Activated CD8-positive, alpha-beta memory T cell treated with anti-CD3 and anti-CD28 coated beads, Interleukin-2, amount 10 ng/mL, durations not matched to agents 7 days and 5 days (primary cell): ENCODE measurements around the gene SHLD2. TPM values are rescaled to one million over a fixed set of nuclear protein-coding genes. Genes with fewer than 3 reads are reported as not detected.
"Not testable (repeated sequence)": the region's sequence is repeated elsewhere in the genome, so short reads cannot be mapped to it uniquely, and the experiment has no call there.

ENCODE experiments used
- ATAC-seq: fragments of 150-1000 bp; cut with Tn5 transposase; one replicate; pipeline ENCODE4 v1.10.0; 2021; ENCODE audit warnings: moderate library complexity
- CTCF ChIA-PET: fragments of 350-600 bp; sonication (Branson Sonifier 250); formaldehyde crosslinking; loops from one replicate; lab custom pipeline; 2021; ENCODE audit warnings: antibody characterized with exemption; lab: Charles Lee
- DNase-seq: peaks from one replicate; pipeline ENCODE4 v3.0.0-alpha.2; 2020
- H3K27ac Mint-ChIP-seq: one replicate; pipeline ENCODE4 v1.8.0; 2021; ENCODE audit warnings: mild to moderate bottlenecking, mixed read lengths
- H3K27me3 Mint-ChIP-seq: one replicate; pipeline ENCODE4 v1.8.0; 2021; ENCODE audit warnings: mixed read lengths
- H3K36me3 Mint-ChIP-seq: one replicate; pipeline ENCODE4 v1.8.0; 2021; ENCODE audit warnings: mild to moderate bottlenecking, mixed read lengths
- H3K4me1 Mint-ChIP-seq: one replicate; pipeline ENCODE4 v1.8.0; 2021; ENCODE audit warnings: mixed read lengths
- H3K4me3 Mint-ChIP-seq: one replicate; pipeline ENCODE4 v1.8.0; 2021; ENCODE audit warnings: mild to moderate bottlenecking, moderate library complexity, mixed read lengths
- H3K9me3 Mint-ChIP-seq: one replicate; pipeline ENCODE4 v1.8.0; 2022; ENCODE audit warnings: low read depth, mixed read lengths
- total RNA-seq, 2 experiments: library from RNA; stranded (reverse); gene quantifications; one replicate each; pipeline ENCODE4 v1.2.3, GENCODE V29; 2021

The SHLD2 gene
- total RNA-seq, 2 experiments from 2014 or later, result 31.1 to 36.4 TPM

GRCh38 chr10:87068281-87068680 is 26.7 kb upstream of the SHLD2 start:
- ATAC-seq, result no peak

DNA sequence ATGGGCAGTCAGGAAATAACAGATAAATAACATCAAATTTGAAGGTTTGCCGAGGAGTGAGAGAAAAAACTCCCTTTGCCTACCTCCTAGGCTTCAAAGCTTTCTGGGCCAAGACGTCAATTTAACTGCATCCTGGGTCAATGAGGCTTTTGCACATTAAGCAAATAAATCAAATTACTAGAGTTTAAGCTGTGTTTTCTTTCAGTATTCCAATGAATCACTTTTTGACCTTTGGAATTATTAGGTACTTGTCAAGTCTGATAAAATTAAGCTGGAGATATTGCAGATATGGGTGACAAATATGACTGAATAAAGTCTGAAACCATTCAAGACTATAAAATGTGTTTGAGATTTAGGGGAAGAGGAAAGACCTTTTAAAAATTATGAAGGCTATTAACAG is 22.6 kb upstream of the SHLD2 start:
- peaks cover 22% of the 10 kb centered on the region for H3K36me3 Mint-ChIP-seq
- no peak overlapping the region for H3K4me3 Mint-ChIP-seq
- peaks cover 5% of the 10 kb centered on the region for H3K4me1 Mint-ChIP-seq
- H3K9me3 Mint-ChIP-seq, result no peaks in the 10 kb centered on the region
- no peak overlapping the region for H3K27ac Mint-ChIP-seq
- no peak for ATAC-seq
- no peak for DNase-seq
- CTCF ChIA-PET, result interaction anchor here (0.6 kb wide), 1 partner anchor 124 kb away, joined by 4 read pairs; no protein-coding TSS in a partner anchor
- H3K27me3 Mint-ChIP-seq, result no peaks in the 10 kb centered on the region

More at GRCh38 chr10:87068281-87068680, 26.7 kb upstream of the SHLD2 start:
- H3K27ac Mint-ChIP-seq, result no peak overlapping the region
- no peak overlapping the region for H3K4me3 Mint-ChIP-seq
- CTCF ChIA-PET, result no interaction called here
- H3K36me3 Mint-ChIP-seq, result peaks cover 50% of the 10 kb centered on the region
- H3K9me3 Mint-ChIP-seq, result no peaks in the 10 kb centered on the region
- H3K27me3 Mint-ChIP-seq, result no peaks in the 10 kb centered on the region
- no peak for DNase-seq
- peaks cover 2% of the 10 kb centered on the region for H3K4me1 Mint-ChIP-seq

DNA sequence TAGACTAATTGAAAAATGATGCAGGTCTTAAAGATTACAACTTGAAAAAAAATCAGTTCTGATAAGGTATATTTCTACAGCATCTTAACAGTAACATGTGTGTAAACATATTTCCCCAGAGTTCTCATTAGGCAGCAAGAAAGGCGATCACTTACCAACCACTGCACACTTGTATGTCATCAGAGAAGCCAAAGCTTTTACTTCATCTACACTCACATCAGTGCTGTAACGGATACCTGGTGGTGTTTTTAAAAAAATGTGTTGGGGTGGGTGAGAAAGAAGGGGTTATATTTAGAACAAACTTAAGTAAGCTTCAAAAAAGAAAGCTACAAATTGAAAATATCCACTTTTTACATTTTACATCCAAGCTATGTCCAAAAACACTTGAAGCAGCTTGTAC is 18.6 kb upstream of the SHLD2 start:
- not testable (repeated sequence) for H3K27me3 Mint-ChIP-seq, ATAC-seq, H3K27ac Mint-ChIP-seq, H3K4me1 Mint-ChIP-seq, DNase-seq, H3K4me3 Mint-ChIP-seq, H3K9me3 Mint-ChIP-seq
- CTCF ChIA-PET, result interaction anchor here (1.4 kb wide), 1 partner anchor 10 kb away, joined by 3 read pairs; no protein-coding TSS in a partner anchor
- peaks cover 26% of the 10 kb centered on the region for H3K36me3 Mint-ChIP-seq

GRCh38 chr10:87079106-87079836 is 15.7 kb upstream of the SHLD2 start:
- CTCF ChIA-PET, result no interaction called here
- Mint-ChIP-seq H3K4me1 (peaks cover 31% of the 10 kb centered on the region), H3K4me3 (no peak overlapping the region), H3K27me3 (no peaks in the 10 kb centered on the region), H3K27ac (no peak overlapping the region), H3K9me3 (no peaks in the 10 kb centered on the region), H3K36me3 (peaks cover 26% of the 10 kb centered on the region)
- DNase-seq (no peak), ATAC-seq (no peak)

DNA sequence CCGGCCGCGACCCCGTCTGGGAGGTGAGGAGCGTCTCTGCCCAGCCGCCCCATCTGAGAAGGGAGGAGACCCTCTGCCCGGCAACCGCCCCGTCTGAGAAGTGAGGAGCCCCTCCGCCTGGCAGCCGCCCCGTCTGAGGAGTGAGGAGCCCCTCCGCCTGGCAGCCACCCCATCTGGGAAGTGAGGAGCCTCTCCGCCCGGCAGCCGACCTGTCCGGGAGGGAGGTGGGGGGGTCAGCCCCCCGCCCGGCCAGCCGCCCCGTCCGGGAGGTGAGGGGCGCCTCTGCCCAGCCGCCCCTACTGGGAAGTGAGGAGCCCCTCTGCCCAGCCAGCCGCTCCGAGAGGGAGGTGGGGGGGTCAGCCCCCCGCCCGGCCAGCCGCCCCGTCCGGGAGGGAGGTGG is 14.4 kb upstream of the SHLD2 start:
- H3K4me3 Mint-ChIP-seq, H3K9me3 Mint-ChIP-seq, H3K27me3 Mint-ChIP-seq, CTCF ChIA-PET, H3K27ac Mint-ChIP-seq, DNase-seq, ATAC-seq: not testable (repeated sequence)
- Mint-ChIP-seq H3K4me1 (peaks cover 40% of the 10 kb centered on the region), H3K36me3 (peaks cover 29% of the 10 kb centered on the region)

GRCh38 chr10:87081574-87081973 is 13.4 kb upstream of the SHLD2 start:
- H3K27ac Mint-ChIP-seq, DNase-seq, H3K4me3 Mint-ChIP-seq, H3K9me3 Mint-ChIP-seq, H3K27me3 Mint-ChIP-seq, ATAC-seq: not testable (repeated sequence)
- CTCF ChIA-PET, result interaction anchor here (0.7 kb wide), 1 partner anchor 19 kb away, joined by 3 read pairs; no protein-coding TSS in a partner anchor
- H3K4me1 Mint-ChIP-seq, result peaks cover 40% of the 10 kb centered on the region
- peaks cover 37% of the 10 kb centered on the region for H3K36me3 Mint-ChIP-seq

DNA sequence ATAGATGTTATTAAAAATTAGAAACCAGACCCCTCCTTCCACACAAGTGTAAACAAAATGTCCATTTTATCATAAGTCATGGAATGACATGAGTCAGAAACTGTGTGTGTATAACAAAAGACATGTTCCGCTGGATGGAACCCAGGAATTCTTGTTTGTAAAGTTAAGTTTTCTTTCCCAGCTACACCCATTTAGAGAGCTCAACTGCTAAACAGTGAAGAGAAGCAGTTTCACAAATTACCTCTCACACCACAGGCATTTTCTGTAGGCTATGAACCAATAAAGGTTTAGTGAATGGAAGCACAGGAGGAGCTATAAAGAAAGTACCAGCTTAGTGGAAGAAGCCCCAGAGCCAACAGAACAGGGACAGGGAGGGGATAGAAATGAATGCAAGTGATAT is 12.8 kb upstream of the SHLD2 start:
- not testable (repeated sequence) for H3K4me3 Mint-ChIP-seq, DNase-seq, ATAC-seq, H3K27me3 Mint-ChIP-seq, H3K27ac Mint-ChIP-seq, H3K9me3 Mint-ChIP-seq
- Mint-ChIP-seq H3K36me3 (peaks cover 42% of the 10 kb centered on the region), H3K4me1 (peaks cover 44% of the 10 kb centered on the region)
- CTCF ChIA-PET, result interaction anchor here (0.7 kb wide), 1 partner anchor 19 kb away, joined by 3 read pairs; no protein-coding TSS in a partner anchor

- Mint-ChIP-seq H3K27ac (peak overlapping the region; percentile 81), H3K4me3 (peak overlapping the region; percentile 11), H3K4me1 (peaks cover 47% of the 10 kb centered on the region), H3K36me3 (peaks cover 48% of the 10 kb centered on the region)
- H3K27me3 Mint-ChIP-seq, H3K9me3 Mint-ChIP-seq: not testable (repeated sequence)
- CTCF ChIA-PET, result interaction anchor here (0.8 to 2.3 kb wide), 4 partner anchors 10 to 117 kb away, joined by 3 to 10 read pairs (median 4); partner anchors contain the start of gene GLUD1
- DNase-seq, result peak; percentile 42
- ATAC-seq, result peak; percentile 68
Observed at GRCh38 chr10:87083576-87084290, 11.3 kb upstream of the SHLD2 start.

GRCh38 chr10:87084291-87084782 is 10.7 kb upstream of the SHLD2 start:
- ATAC-seq, result peak; percentile 67
- H3K9me3 Mint-ChIP-seq, H3K27me3 Mint-ChIP-seq, DNase-seq: not testable (repeated sequence)
- CTCF ChIA-PET, result interaction anchor here (0.8 to 2.3 kb wide), 4 partner anchors 9 to 118 kb away, joined by 3 to 10 read pairs (median 4); partner anchors contain the start of gene GLUD1
- Mint-ChIP-seq H3K36me3 (peaks cover 52% of the 10 kb centered on the region), H3K4me1 (peaks cover 52% of the 10 kb centered on the region), H3K4me3 (peak overlapping the region; percentile 16), H3K27ac (peak overlapping the region; percentile 81)

- H3K27ac Mint-ChIP-seq, result no peak overlapping the region
- DNase-seq, result no peak
- H3K27me3 Mint-ChIP-seq, result no peaks in the 10 kb centered on the region
- ATAC-seq, result no peak
- peaks cover 59% of the 10 kb centered on the region for H3K4me1 Mint-ChIP-seq
- no peaks in the 10 kb centered on the region for H3K9me3 Mint-ChIP-seq
- H3K4me3 Mint-ChIP-seq, result no peak overlapping the region
- H3K36me3 Mint-ChIP-seq, result peaks cover 56% of the 10 kb centered on the region
- CTCF ChIA-PET, result interaction anchor here (0.7 to 2.3 kb wide), 3 partner anchors 8 to 606 kb away, joined by 3 to 10 read pairs (median 3); partner anchors contain the start of gene GLUD1
Observed at GRCh38 chr10:87085537-87085936, 9.5 kb upstream of the SHLD2 start.

DNA sequence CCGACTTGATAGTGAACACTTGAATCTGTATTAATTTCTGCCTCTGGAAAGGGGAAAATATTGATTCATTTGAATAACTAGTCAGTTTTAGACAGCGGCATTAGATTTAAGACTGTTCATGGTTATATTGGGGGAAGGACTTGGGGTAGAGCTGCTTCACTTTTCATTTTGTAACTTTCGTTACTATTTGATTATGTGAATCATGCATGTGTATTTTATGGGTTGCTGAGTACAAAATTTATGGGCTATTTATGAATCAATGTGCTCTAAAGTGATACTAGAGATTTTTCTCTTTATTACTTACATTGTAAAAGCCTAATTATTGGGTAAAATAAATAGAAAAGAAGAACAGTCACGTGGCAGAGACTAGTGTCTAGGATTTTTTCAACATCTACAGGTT is 5.3 kb upstream of the SHLD2 start:
- DNase-seq, result no peak
- H3K4me3 Mint-ChIP-seq, result no peak overlapping the region
- H3K36me3 Mint-ChIP-seq, result peaks cover 63% of the 10 kb centered on the region
- H3K27me3 Mint-ChIP-seq, result no peaks in the 10 kb centered on the region
- H3K9me3 Mint-ChIP-seq, result no peaks in the 10 kb centered on the region
- no peak overlapping the region for H3K27ac Mint-ChIP-seq
- CTCF ChIA-PET, result no interaction called here
- H3K4me1 Mint-ChIP-seq, result peaks cover 61% of the 10 kb centered on the region
- no peak for ATAC-seq

DNA sequence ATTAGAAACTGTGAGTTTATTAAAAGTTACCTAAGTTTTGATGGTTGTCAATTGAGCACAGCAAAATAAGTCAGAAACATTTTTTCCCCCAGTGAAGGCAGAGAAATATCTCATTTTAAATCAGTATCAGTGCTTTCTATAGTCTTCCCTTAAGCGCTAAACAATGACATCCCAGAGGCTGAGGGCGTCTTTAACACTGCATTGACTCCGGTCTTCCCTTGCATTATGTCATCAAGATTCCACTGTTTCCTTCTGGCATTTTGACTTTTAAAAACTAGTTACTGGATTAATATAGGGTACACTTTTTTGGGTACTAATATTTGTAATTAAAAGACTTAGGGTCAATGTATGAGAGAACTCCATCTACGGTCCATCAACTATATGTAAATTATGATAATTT is 4.2 kb upstream of the SHLD2 start:
- Mint-ChIP-seq H3K4me3 (no peak overlapping the region), H3K36me3 (peaks cover 58% of the 10 kb centered on the region), H3K27me3 (no peaks in the 10 kb centered on the region), H3K9me3 (no peaks in the 10 kb centered on the region), H3K4me1 (peaks cover 57% of the 10 kb centered on the region), H3K27ac (no peak overlapping the region)
- DNase-seq, result no peak
- no peak for ATAC-seq
- CTCF ChIA-PET, result no interaction called here

DNA sequence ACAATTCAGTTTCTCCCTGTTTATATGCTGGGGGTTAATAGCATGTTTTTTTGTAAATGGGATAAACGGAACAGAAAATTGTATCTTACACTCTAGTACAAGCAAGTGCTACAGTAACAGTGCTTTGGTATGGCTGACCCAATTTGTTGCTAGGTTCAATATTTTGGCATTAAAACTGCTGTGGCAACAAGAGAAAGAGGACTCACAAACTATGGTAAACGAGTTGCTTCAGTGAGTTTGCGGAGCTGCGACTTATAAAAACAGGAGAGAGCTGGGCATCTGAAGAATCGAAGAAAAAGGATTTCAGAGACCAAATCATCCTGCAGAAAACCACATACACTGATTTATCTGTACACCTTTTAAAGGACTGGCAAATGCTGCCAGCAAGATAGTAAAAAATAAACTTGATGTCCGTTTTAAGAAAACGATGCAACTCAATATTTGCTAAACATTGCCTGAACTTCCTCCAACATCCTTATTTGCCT is 2.6 kb upstream of the SHLD2 start:
- no peaks in the 10 kb centered on the region for H3K27me3 Mint-ChIP-seq
- H3K9me3 Mint-ChIP-seq, result no peaks in the 10 kb centered on the region
- peaks cover 58% of the 10 kb centered on the region for H3K4me1 Mint-ChIP-seq
- ATAC-seq, result no peak
- no peak for DNase-seq
- H3K27ac Mint-ChIP-seq, result peak overlapping the region; percentile 97
- H3K36me3 Mint-ChIP-seq, result peaks cover 46% of the 10 kb centered on the region
- peak overlapping the region; percentile 95 for H3K4me3 Mint-ChIP-seq
- CTCF ChIA-PET, result interaction anchor here (1.1 to 2.4 kb wide), 2 partner anchors 8 to 15 kb away, joined by 3 to 10 read pairs; no protein-coding TSS in a partner anchor
